ENCODE data around the gene CSH1.

Gene CSH1

DNA sequence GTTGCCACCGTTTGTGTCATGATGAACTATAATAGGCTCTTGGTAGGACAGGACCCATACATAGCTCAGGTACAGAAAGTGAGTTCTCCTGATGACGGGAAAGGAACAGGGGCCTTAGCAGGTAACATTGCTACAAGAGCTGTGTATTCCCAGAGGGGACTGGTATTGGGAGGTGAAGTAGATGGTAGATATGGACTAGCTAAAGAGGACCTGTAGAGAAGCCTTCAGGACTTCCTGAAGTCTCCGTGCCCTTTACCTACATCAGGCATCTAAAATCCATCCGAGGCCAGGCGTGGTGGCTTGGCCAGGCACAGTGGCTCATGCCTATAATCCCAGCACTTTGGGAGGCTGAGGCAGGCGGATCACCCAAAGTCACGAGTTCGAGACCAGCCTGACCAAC, 41.2 kb downstream of the CSH1 start:
- no peak for DNase-seq

- DNase-seq = no peak
Measured at GRCh38 chr17:63854709-63855108, 41.7 kb downstream of the CSH1 start.

GRCh38 chr17:63853260-63853659, 43.1 kb downstream of the CSH1 start:
- DNase-seq = no peak

GRCh38 chr17:63850401-63850800, 46.0 kb downstream of the CSH1 start:
- no peak for DNase-seq

- peak; percentile 30 for DNase-seq
Measured at GRCh38 chr17:63848834-63849689, 47.3 kb downstream of the CSH1 start.

DNA sequence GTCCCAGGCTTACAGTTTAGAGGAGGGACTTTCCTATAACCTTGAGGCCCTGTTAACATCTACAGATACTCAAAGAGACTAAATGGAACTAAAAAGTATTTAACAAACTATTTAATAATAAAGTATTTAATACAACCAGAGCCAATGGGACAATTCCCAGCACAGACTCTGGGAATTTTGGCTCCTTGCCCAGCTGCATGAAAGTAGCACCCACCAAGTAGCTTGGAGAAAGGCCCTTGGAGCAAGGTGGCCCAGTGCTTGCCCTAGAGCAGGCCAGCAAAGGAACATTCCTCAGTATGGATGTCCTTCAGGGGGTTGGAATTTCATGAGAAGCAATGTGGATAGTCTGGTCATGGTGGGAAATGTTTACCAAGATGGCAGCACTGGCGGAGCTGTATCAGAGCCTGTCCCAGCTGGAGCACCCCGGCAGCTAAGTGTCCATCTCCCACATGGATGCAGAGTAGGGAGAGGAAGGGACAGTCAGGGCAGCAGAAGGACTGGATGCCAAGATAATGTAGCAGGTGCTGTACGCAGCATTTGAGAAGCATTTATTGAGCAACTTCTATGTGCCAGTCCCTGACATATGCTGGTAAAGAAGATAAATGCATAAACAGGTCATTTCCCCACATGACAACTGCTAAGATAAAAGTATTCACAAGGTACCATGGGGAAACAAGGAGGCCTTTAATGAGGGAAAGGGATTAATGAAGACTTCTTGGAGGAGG, 48.7 kb downstream of the CSH1 start:
- DNase-seq = no peak

GRCh38 chr17:63845509-63845908, 50.9 kb downstream of the CSH1 start:
- no peak for DNase-seq

Measured in NCI-H774 (cell line).